Stomach (tissue), 19 donors: ENCODE data around the gene RER1. TPM values are rescaled to one million over a fixed set of nuclear protein-coding genes. Genes with fewer than 3 reads are reported as not detected.

Experiments
- DNase-seq, 2 donors: peaks; one replicate each; pipeline versions ENCODE4 v3.0.0 to v3.0.0-alpha.2; 2013 to 2019
- H3K27ac ChIP-seq, 5 donors: fragments of 200-600 bp in 4 of 5; sonication (generic) in 4 of 5; one replicate each; pipeline ENCODE4 v1.5.1; 2013 to 2019; ENCODE audit warnings: mild to moderate bottlenecking in 1 of 5, moderate library complexity in 1 of 5
- H3K27me3 ChIP-seq, 3 donors: fragments of 200-600 bp; sonication (generic); one replicate each; pipeline ENCODE4 v1.5.1; 2017 to 2019; ENCODE audit warnings: mixed run types in 1 of 3
- H3K36me3 ChIP-seq, 4 donors: fragments of 200-600 bp; sonication (generic); 1 replicate in 3 of 4; 2 replicates in 1 of 4; pipeline ENCODE4 v1.5.1; 2016 to 2019
- H3K4me1 ChIP-seq, 4 donors: fragments of 200-600 bp; sonication (generic); one replicate each; pipeline ENCODE4 v1.5.1; 2016 to 2019
- H3K4me3 ChIP-seq, 4 donors: fragments of 200-600 bp; sonication (generic) in 3 of 4; one replicate each; pipeline ENCODE4 v1.5.1; 2016 to 2019; ENCODE audit warnings: mild to moderate bottlenecking in 1 of 4
- H3K9me3 ChIP-seq, 4 donors: fragments of 200-600 bp; sonication (generic); one replicate each; pipeline ENCODE4 v1.5.1; 2016 to 2019
- CTCF ChIP-seq, 7 experiments: fragments of 450-650 bp in 4 of 7; fragments of 200-600 bp in 3 of 7; sonication (generic) in 3 of 7; IDR thresholded peaks; one replicate each; pipeline ENCODE4 v1.5.1; 2016 to 2019; ENCODE audit warnings: antibody characterized with exemption in 7 of 7, control low read depth in 2 of 7, mild to moderate bottlenecking in 1 of 7
- EP300 ChIP-seq: sonication (generic); formaldehyde crosslinking; IDR thresholded peaks from one replicate; pipeline ENCODE4 v1.6.1; 2017; ENCODE audit warnings: antibody characterized with exemption
- POLR2A ChIP-seq, 4 donors: fragments of 450-650 bp; IDR thresholded peaks; one replicate each; pipeline ENCODE4 v1.6.1; 2016; ENCODE audit warnings: antibody characterized with exemption in 4 of 4, control low read depth in 2 of 4, mild to moderate bottlenecking in 1 of 4, moderate library complexity in 1 of 4
- POLR2AphosphoS5 ChIP-seq, 3 donors: sonication (generic); formaldehyde crosslinking; IDR thresholded peaks; one replicate each; pipeline ENCODE4 v1.6.1; 2016; ENCODE audit warnings: antibody characterized with exemption in 3 of 3
- WGBS, 5 donors: extraction: QIAGEN DNeasy Blood & Tissue Kit in 3 of 5; methylation state at CpG; one replicate each; pipeline versions ENCODE4 v1.1.5 to v1.1.7; 2013 to 2018; 5-methylcytosine and 5-hydroxymethylcytosine counted together
- intact Hi-C: fragments of 100-400 bp; cut with DNase I; formaldehyde crosslinking; loops from one replicate; pipeline ENCODE4 v1.15.1; 2023; ENCODE audit warnings: low total_unique reads
- long read RNA-seq, 10 donors: transcript quantifications; one replicate each; lab custom pipeline, GENCODE V29; 2026
- polyA plus RNA-seq, 3 donors: library from polyadenylated mRNA; stranded (reverse); fragments of 200-250 nt; gene quantifications; one replicate each; pipeline ENCODE4 v1.2.3, GENCODE V29; 2013
- total RNA-seq, 5 donors: library from RNA; depleted of rRNA; stranded (reverse); fragments of >200 nt; gene quantifications; one replicate each; pipeline versions ENCODE4 v1.1.0 to v1.2.3, GENCODE V29; 2014 to 2016
- donor health status: healthy with polysubstance abuse.
- donor health status: Bipolar disorder and iron deficiency.
- donor health status: healthy.

RER1 gene
- total RNA-seq (10 to 100 TPM; 58.2 to 73.6 (median 69.6) TPM), polyA plus RNA-seq (10 to 100 TPM; 38.2 to 63.8 (median 53.3) TPM)
- long read RNA-seq, donor 1, transcript RER1-209 (7 exons, 3,044 nt) = major isoform, 16 of 17 reads
- long read RNA-seq, donor 1, partial matches to known transcripts = 0 of 17 reads
- long read RNA-seq, donor 1, other reads (novel, unspliced or antisense) = 0 of 17 reads
- long read RNA-seq, donor 2, transcript RER1-209 (7 exons, 3,044 nt) = major isoform, 22 of 31 reads
- long read RNA-seq, donor 2, partial matches to known transcripts = 6 of 31 reads
- long read RNA-seq, donor 2, other reads (novel, unspliced or antisense) = 0 of 31 reads
- long read RNA-seq, donor 3, transcript RER1-209 (7 exons, 3,044 nt) = major isoform, 10 of 18 reads
- long read RNA-seq, donor 3, partial matches to known transcripts = 5 of 18 reads
- long read RNA-seq, donor 3, other reads (novel, unspliced or antisense) = 0 of 18 reads
- long read RNA-seq, donor 4, partial matches to known transcripts = 0 of 4 reads
- long read RNA-seq, donor 4, other reads (novel, unspliced or antisense) = 0 of 4 reads
- long read RNA-seq, donor 5, transcript RER1-209 (7 exons, 3,044 nt) = major isoform, 31 of 41 reads
- long read RNA-seq, donor 5, partial matches to known transcripts = 0 of 41 reads
- long read RNA-seq, donor 5, other reads (novel, unspliced or antisense) = 6 of 41 reads
- long read RNA-seq, donor 6 = 0 reads
- long read RNA-seq, donor 7, transcript RER1-209 (7 exons, 3,044 nt) = major isoform, 32 of 41 reads
- long read RNA-seq, donor 7, partial matches to known transcripts = 9 of 41 reads
- long read RNA-seq, donor 7, other reads (novel, unspliced or antisense) = 0 of 41 reads
- long read RNA-seq, donor 8, transcript RER1-209 (7 exons, 3,044 nt) = major isoform, 20 of 36 reads
- long read RNA-seq, donor 8, partial matches to known transcripts = 5 of 36 reads
- long read RNA-seq, donor 8, other reads (novel, unspliced or antisense) = 5 of 36 reads
- long read RNA-seq, donor 9, transcript RER1-209 (7 exons, 3,044 nt) = major isoform, 24 of 25 reads
- long read RNA-seq, donor 9, partial matches to known transcripts = 0 of 25 reads
- long read RNA-seq, donor 9, other reads (novel, unspliced or antisense) = 0 of 25 reads
- long read RNA-seq, donor 10, transcript RER1-209 (7 exons, 3,044 nt) = major isoform, 10 of 11 reads
- long read RNA-seq, donor 10, partial matches to known transcripts = 0 of 11 reads
- long read RNA-seq, donor 10, other reads (novel, unspliced or antisense) = 0 of 11 reads

DNA sequence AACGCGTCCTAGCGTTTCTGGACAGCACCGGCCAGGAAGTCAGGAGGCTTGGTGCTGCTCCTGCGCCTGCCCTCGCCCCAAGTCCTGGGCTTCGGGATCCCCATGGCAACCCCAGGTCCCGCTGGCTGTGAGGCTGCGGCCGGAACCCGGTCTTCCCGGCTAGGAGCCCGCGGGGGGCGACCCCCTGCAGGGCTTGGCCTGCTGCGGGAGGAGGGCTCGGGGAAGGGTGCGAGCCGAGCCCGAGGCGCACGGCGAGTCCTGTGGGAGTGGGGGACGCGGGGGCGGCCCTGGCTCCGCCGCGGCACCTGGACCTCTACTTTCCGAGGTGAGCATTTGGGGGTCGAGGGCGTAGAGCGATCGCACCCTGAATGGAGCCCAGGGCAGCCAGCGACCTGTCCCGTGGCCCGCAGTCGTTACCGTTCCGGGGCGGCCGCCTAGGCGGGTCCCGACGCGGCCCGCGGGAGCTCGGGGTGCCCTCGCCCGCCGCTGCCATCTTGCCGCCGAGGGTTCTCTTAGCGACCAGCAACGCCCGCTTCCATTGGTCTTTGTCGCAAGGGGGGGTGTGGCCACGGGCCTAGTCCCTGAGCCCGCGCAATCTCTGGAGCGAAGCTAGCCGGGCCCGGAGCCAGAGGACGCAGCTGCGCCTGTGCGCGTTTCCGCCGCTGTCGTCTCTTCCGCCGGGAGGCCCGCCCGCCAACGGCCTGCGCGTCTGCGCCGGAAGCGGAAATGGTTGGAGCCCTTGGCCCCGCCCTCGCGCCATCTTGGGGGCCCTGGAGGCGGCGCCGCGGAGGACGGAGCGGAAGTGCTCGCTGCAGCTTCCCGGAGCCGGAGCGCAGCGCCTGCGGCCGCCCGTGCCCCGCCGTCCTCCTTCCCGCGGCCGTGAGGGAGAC, at the start of gene RER1, which contains the start of gene MORN1:
TSS of gene RER1 (plus strand) at position 801 of the 890 bp plus-strand sequence. CDS start 3,950 bp downstream, outside the sequence.
TSS of gene MORN1 (minus strand) at position 514 of the 890 bp plus-strand sequence. CDS start at position 493, 21 bp downstream.
- Histone ChIP-seq H3K4me1 (peaks cover 38 to 51% (median 49%) of the 10 kb centered on the region in 4 donors), H3K36me3 (peaks cover 5 to 51% (median 37%) of the 10 kb centered on the region in 4 donors), H3K27ac (peak within 1 kb of the TSS; percentile 88 to 99 (median 92)), H3K9me3 (no peaks in the 10 kb centered on the region), H3K4me3 (peak within 1 kb of the TSS; percentile 82 to 100 (median 94)), H3K27me3 (no peaks in the 10 kb centered on the region)
- peak; percentile 100 for DNase-seq
- 0 to 1% (median 0%) methylated on average over 22 to 103 of the region's 103 CpGs for WGBS, 5 donors
- TF ChIP-seq EP300 (no peak), POLR2A (IDR thresholded peaks at IDR 0.05) (peak in 1 of 4 donors; percentile 24), POLR2AphosphoS5 (IDR thresholded peaks at IDR 0.05) (peak; percentile 92 to 97 (median 95))
- intact Hi-C loops = no loop called here

- H3K27me3 ChIP-seq = no peaks in the 10 kb centered on the region
- no peaks in the 10 kb centered on the region for H3K9me3 ChIP-seq
- 85 to 89% (median 87%) methylated on average over 21 of the region's 21 CpGs for WGBS, 5 donors
- DNase-seq = no peak
- intact Hi-C loops = no loop called here
- H3K36me3 ChIP-seq = no peaks in the 10 kb centered on the region
- H3K27ac ChIP-seq = no peak overlapping the region
- H3K4me3 ChIP-seq = no peak overlapping the region
- no peaks in the 10 kb centered on the region for H3K4me1 ChIP-seq
- TF ChIP-seq EP300 (no peak), POLR2AphosphoS5 (IDR thresholded peaks at IDR 0.05) (no peak), CTCF (IDR thresholded peaks at IDR 0.05) (no peak), POLR2A (IDR thresholded peaks at IDR 0.05) (no peak)
Observed at GRCh38 chr1:2342384-2343022, 49.1 kb upstream of the RER1 start.

DNA sequence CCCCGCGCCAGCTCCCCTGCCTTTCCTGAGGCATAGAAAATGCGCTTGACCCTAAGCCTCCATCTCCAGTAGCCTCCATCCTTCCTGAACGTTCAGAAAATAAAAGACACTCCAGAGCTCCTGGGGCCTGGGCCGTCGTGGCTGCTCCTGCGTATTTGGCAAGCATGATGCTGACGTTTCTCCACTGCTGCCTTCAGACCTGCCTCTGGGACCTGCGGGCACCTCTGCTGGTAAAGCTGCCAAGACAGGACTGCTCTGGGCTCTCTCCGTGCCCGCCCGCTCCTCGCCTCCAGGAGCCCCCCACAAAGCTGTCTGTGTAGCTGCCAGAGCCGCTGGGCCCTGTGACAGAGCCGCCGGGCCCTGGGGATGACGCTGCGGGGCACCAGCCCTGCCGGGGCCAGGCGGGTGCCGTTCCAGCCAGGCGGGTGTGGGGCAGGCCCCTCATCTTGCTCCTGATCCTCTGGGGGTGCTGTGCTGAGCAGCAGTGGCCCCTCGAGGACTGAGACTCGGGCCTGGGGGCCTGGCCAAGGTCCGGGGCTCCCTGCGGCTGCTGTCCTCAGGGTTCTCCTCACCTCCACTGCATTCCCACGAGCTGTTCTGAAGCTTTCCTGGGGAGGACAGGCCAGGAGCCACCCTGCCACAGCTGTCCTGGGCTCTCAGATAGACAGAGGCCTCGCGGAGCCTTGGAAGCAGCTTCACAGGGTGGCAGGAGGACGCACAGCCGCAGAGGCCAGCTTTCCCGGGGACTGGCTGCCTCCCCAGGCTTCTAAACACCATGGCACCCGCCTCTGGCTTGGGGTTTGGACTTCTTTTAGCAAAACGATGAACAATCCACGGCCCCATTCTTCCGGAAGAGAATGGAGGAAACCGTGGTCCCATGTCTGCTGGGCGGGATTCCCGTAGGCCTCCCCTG, 48.4 kb upstream of the RER1 start:
- intact Hi-C loops = no loop called here
- Histone ChIP-seq H3K36me3 (no peaks in the 10 kb centered on the region), H3K4me1 (no peaks in the 10 kb centered on the region), H3K9me3 (no peaks in the 10 kb centered on the region), H3K27ac (no peak overlapping the region), H3K27me3 (no peaks in the 10 kb centered on the region), H3K4me3 (no peak overlapping the region)
- DNase-seq = no peak
- 76 to 88% (median 82%) methylated on average over 25 to 39 of the region's 39 CpGs for WGBS, 5 donors
- TF ChIP-seq CTCF (IDR thresholded peaks at IDR 0.05) = no peak
- no peak for TF ChIP-seq POLR2A (IDR thresholded peaks at IDR 0.05)
- no peak for TF ChIP-seq POLR2AphosphoS5 (IDR thresholded peaks at IDR 0.05)
- no peak for TF ChIP-seq EP300
